HepG2 (cell line): ENCODE measurements around the gene CHPF. TPM values are rescaled to one million over a fixed set of nuclear protein-coding genes. Genes with fewer than 3 reads are reported as not detected.

ENCODE experiments used
- ELF4 ChIP-seq: sonication (generic); formaldehyde crosslinking; IDR thresholded peaks from 2 replicates; pipeline ENCODE4 v1.5.0; 2020; ENCODE audit warnings: missing genetic modification reagents, mild to moderate bottlenecking, moderate library complexity, borderline replicate concordance
- EP300 ChIP-seq, 3 experiments: sonication (generic) in 1 of 3; formaldehyde crosslinking in 1 of 3; IDR thresholded peaks; 2 replicates each; pipeline versions ENCODE4 v1.5.1 to v1.6.1; 2011 to 2020; ENCODE audit warnings: low read depth in 2 of 3, low read length in 2 of 3, borderline replicate concordance in 1 of 3, improper control_type of control experiment in 1 of 3, mild to moderate bottlenecking in 1 of 3, missing genetic modification reagents in 1 of 3, moderate library complexity in 1 of 3
- GZF1 ChIP-seq: sonication (generic); formaldehyde crosslinking; IDR thresholded peaks from 2 replicates; pipeline ENCODE4 v1.5.1; 2020; ENCODE audit warnings: mild to moderate bottlenecking, missing genetic modification reagents
- HHEX ChIP-seq: IDR thresholded peaks from 2 replicates; pipeline ENCODE4 v1.6.1; 2016; ENCODE audit warnings: control low read depth
- HNF1B ChIP-seq: sonication (generic); formaldehyde crosslinking; IDR thresholded peaks from 2 replicates; pipeline ENCODE4 v1.5.1; 2020; ENCODE audit warnings: mild to moderate bottlenecking, moderate library complexity, missing genetic modification reagents
- ISX ChIP-seq: sonication (generic); formaldehyde crosslinking; conservative IDR thresholded peaks from 2 replicates; pipeline ENCODE4 v1.5.0; 2020; ENCODE audit warnings: missing genetic modification reagents
- LRRFIP1 ChIP-seq: sonication (generic); formaldehyde crosslinking; conservative IDR thresholded peaks from 2 replicates; pipeline ENCODE4 v1.4.0; 2020; ENCODE audit warnings: missing genetic modification reagents
- MED8 ChIP-seq: sonication (generic); formaldehyde crosslinking; IDR thresholded peaks from 2 replicates; pipeline ENCODE4 v1.8.1; 2023; ENCODE audit warnings: mild to moderate bottlenecking, missing genetic modification reagents; ENCODE audit not compliant: insufficient replicate concordance
- NFATC3 ChIP-seq: sonication (generic); formaldehyde crosslinking; IDR thresholded peaks from 2 replicates; pipeline ENCODE4 v1.5.1; 2020; ENCODE audit warnings: mild to moderate bottlenecking, missing genetic modification reagents
- POGK ChIP-seq: sonication (generic); formaldehyde crosslinking; conservative IDR thresholded peaks from 2 replicates; pipeline ENCODE4 v1.8.0; 2022; ENCODE audit warnings: mild to moderate bottlenecking, moderate library complexity, missing genetic modification reagents
- THAP11 ChIP-seq: IDR thresholded peaks from 2 replicates; pipeline ENCODE4 v1.6.1; 2016; ENCODE audit warnings: missing biosample characterization, missing genetic modification reagents
- TP53 ChIP-seq: sonication (generic); formaldehyde crosslinking; conservative IDR thresholded peaks from 2 replicates; pipeline ENCODE4 v1.4.0; 2020; ENCODE audit warnings: missing genetic modification reagents
- ZFP1 ChIP-seq: IDR thresholded peaks from 2 replicates; pipeline ENCODE4 v1.6.1; 2016
- ZIK1 ChIP-seq: sonication (generic); formaldehyde crosslinking; IDR thresholded peaks from 2 replicates; pipeline ENCODE4 v1.5.0; 2020; ENCODE audit warnings: mild to moderate bottlenecking, low read depth, missing genetic modification reagents, borderline replicate concordance
- ZNF121 ChIP-seq: sonication (generic); formaldehyde crosslinking; IDR thresholded peaks from 2 replicates; pipeline ENCODE4 v1.5.0; 2020; ENCODE audit warnings: mild to moderate bottlenecking, missing genetic modification reagents
- ZNF280B ChIP-seq: sonication (generic); formaldehyde crosslinking; IDR thresholded peaks from 2 replicates; pipeline ENCODE4 v1.5.0; 2020; ENCODE audit warnings: missing genetic modification reagents, mild to moderate bottlenecking, borderline replicate concordance
- ZNF382 ChIP-seq: sonication (generic); formaldehyde crosslinking; IDR thresholded peaks from 2 replicates; pipeline ENCODE4 v1.5.0; 2020; ENCODE audit warnings: missing genetic modification reagents, mild to moderate bottlenecking, borderline replicate concordance
- ZNF543 ChIP-seq: sonication (generic); formaldehyde crosslinking; IDR thresholded peaks from 2 replicates; pipeline ENCODE4 v1.4.0; 2020; ENCODE audit warnings: mild to moderate bottlenecking, missing genetic modification reagents
- polyA plus RNA-seq, 8 experiments: library from polyadenylated mRNA; depleted of rRNA in 3 of 8; stranded (reverse) in 7 of 8; unstranded in 1 of 8; fragments of >200 nt; fragmentation: Illumina TruSeq in 4 of 8; extraction: Trizol in 4 of 8; gene quantifications; 2 replicates each; pipeline versions ENCODE4 v1.2.1 to v1.2.3, GENCODE V29; 2011 to 2016; ENCODE audit warnings: low read depth in 4 of 8, missing spikeins in 1 of 8, mixed read lengths in 1 of 8; ENCODE audit not compliant: insufficient read depth in 1 of 8
- total RNA-seq, 5 experiments: library from RNA; depleted of rRNA; stranded (reverse); fragments of >200 nt; fragmentation: Illumina TruSeq; extraction: Trizol; gene quantifications; 2 replicates each; pipeline ENCODE4 v1.2.3, GENCODE V29; 2016; ENCODE audit warnings: low read depth in 1 of 5
- TF ChIP-seq, protein P1 (sequence below): sonication (generic); formaldehyde crosslinking; IDR thresholded peaks from 2 replicates; pipeline ENCODE4 v1.5.0; 2020; ENCODE audit warnings: missing genetic modification reagents, mild to moderate bottlenecking, borderline replicate concordance

The CHPF gene
- total and polyA plus RNA-seq, 2 of the 13 experiments (the other 11 are each of a cell fraction or from before 2014, with no cell fraction given): 79.6 to 111 TPM

DNA sequence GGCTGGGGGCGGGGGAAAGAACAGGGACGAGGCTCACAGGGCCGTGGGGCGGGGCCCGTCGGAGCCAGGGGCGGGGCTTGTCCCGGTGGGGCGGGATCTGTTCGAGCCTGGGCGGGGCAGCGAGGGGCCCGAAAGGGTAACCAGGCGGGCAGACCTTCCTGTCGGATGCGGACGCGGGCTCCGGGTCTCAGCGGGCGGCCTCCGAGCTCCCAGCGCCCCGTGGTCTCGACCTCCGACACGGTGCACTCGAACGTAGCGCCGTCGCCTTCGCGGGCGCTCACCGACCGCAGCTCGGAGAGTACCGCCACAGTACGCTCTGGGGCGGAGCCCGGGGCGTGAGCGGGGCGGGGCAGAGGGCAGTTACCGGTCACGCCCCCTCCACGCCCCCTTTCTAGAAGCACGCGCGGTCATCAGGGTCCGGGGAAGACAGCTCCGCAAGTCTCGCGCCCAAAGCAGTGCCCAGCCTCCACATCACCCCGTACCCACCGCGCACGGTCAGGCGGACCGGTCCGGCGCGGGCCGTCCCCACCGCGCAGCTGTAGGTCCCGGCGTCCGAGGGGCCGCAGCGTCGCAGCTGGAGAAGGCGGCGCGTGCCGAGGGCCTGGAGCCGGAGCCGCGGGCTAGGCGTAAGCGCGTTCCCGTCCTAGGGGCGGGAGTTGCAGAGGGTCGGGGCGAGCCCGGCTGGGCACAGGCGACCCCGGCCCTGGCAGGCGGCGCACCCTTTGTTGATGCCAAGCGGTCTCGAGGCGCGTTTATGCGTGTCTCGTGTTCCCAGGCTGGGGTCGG is 9.0 kb upstream of the CHPF start (continued):
- peak; percentile 71; the same call in 1 of the 2 replicates for TF ChIP-seq ZNF543 (CRISPR knock-in tag)
- TF ChIP-seq ZNF121: no peak
- no peak for TF ChIP-seq HHEX (CRISPR knock-in tag)
- TF ChIP-seq ZFP1 (CRISPR knock-in tag): no peak
- TF ChIP-seq GZF1 (CRISPR knock-in tag): 0 out of 2 replicates have a peak, but pooled peaks have one; percentile 1
- no peak; the same call in 1 of the 2 replicates for TF ChIP-seq TP53
- no peak for TF ChIP-seq NFATC3 (CRISPR knock-in tag)
- peak; percentile 82; the same call in 1 of the 2 replicates for TF ChIP-seq ZIK1 (CRISPR knock-in tag)
- TF ChIP-seq, protein P1, sequence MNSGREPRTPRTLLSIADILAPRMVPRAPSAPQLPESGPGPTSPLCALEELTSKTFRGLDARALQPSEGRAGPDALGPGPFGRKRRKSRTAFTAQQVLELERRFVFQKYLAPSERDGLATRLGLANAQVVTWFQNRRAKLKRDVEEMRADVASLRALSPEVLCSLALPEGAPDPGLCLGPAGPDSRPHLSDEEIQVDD (CRISPR knock-in tag): no peak
- peak; percentile 66 for TF ChIP-seq ZNF280B
- TF ChIP-seq ELF4: no peak; the same call in 1 of the 2 replicates
- no peak for TF ChIP-seq LRRFIP1 (CRISPR knock-in tag)
- TF ChIP-seq MED8 (CRISPR knock-in tag): peak; percentile 51
- TF ChIP-seq THAP11 (CRISPR knock-in tag): peak; percentile 46
- peak; percentile 92 for TF ChIP-seq POGK (CRISPR knock-in tag)
- no peak for TF ChIP-seq ISX (CRISPR knock-in tag)
- TF ChIP-seq ZNF382 (CRISPR knock-in tag): no peak
- TF ChIP-seq HNF1B (CRISPR knock-in tag): peak; percentile 77
- no peak for TF ChIP-seq EP300 (IDR thresholded peaks at IDR 0.05; ENCODE audit: low read depth in 2 of 2, low read length in 2 of 2)
- TF ChIP-seq EP300 (CRISPR knock-in tag; IDR thresholded peaks at IDR 0.05; ENCODE audit: borderline replicate concordance): no peak
